ENCODE data around the gene WWP2. TPM values are rescaled to one million over a fixed set of nuclear protein-coding genes. Genes with fewer than 3 reads are reported as not detected.
"Not testable (repeated sequence)": the region's sequence is repeated elsewhere in the genome, so short reads cannot be mapped to it uniquely, and the experiment has no call there.

The WWP2 gene
- total RNA-seq, 2 donors from 2014 or later: 73.2 to 102 TPM

DNA sequence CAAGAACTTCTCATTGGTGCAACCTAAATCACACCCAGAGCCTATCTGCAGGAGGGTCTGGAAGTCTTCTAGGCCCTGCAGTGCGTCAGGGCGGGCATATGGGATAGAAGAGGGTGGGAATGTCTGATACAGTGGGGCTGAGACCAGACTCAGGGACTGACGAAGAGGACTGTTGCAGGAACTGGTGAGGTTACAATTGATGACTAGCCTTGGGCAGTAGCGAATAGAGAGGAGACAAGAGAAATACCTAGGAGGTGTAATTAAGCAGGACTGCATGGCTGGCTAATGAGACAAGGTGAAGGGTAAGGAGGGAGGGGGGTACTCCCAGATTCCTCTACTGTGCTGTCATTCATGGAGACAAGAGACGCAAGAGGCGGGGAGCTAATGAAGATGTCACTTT lies 91.3 kb downstream of the WWP2 start:
- no peak overlapping the region for H3K4me3 ChIP-seq
- intact Hi-C loops (cut with DNase I): no loop called here
- H3K27ac ChIP-seq: no peak overlapping the region
- DNase-seq: no peak
- TF ChIP-seq, protein P1, sequence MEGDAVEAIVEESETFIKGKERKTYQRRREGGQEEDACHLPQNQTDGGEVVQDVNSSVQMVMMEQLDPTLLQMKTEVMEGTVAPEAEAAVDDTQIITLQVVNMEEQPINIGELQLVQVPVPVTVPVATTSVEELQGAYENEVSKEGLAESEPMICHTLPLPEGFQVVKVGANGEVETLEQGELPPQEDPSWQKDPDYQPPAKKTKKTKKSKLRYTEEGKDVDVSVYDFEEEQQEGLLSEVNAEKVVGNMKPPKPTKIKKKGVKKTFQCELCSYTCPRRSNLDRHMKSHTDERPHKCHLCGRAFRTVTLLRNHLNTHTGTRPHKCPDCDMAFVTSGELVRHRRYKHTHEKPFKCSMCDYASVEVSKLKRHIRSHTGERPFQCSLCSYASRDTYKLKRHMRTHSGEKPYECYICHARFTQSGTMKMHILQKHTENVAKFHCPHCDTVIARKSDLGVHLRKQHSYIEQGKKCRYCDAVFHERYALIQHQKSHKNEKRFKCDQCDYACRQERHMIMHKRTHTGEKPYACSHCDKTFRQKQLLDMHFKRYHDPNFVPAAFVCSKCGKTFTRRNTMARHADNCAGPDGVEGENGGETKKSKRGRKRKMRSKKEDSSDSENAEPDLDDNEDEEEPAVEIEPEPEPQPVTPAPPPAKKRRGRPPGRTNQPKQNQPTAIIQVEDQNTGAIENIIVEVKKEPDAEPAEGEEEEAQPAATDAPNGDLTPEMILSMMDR (IDR thresholded peaks at IDR 0.05): no peak
- peaks cover 5% of the 10 kb centered on the region for H3K4me1 ChIP-seq
- no peaks in the 10 kb centered on the region for H3K27me3 ChIP-seq
- H3K36me3 ChIP-seq: no peaks in the 10 kb centered on the region
- H3K9ac ChIP-seq (ENCODE audit: low read depth in 2 of 2, low read length in 2 of 2): no peak overlapping the region
- no peaks in the 10 kb centered on the region for H3K9me3 ChIP-seq

DNA sequence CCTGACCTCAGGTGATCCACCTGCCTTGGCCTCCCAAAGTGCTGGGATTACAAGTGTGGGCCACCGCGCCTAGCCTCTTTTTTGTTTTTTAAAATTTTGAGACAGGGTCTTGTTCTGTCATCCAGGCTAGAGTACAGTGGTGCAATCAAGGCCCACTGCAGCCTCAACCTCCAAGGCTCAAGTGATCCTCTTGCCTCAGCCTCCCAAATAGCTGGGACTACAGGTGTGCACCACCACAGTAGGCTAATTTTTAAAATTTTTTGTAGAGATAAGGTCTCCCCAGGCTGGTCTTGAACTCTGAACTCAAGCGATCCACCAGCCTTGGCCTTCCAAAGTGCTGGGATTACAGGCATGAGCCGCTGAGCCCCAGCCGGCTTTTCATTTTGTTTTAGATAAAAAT lies 92.6 kb downstream of the WWP2 start:
- H3K4me1 ChIP-seq; H3K27ac ChIP-seq; intact Hi-C loops (cut with DNase I); H3K9me3 ChIP-seq; DNase-seq; H3K9ac ChIP-seq (ENCODE audit: low read depth in 2 of 2, low read length in 2 of 2); H3K27me3 ChIP-seq; H3K36me3 ChIP-seq; H3K4me3 ChIP-seq: not testable (repeated sequence)

DNA sequence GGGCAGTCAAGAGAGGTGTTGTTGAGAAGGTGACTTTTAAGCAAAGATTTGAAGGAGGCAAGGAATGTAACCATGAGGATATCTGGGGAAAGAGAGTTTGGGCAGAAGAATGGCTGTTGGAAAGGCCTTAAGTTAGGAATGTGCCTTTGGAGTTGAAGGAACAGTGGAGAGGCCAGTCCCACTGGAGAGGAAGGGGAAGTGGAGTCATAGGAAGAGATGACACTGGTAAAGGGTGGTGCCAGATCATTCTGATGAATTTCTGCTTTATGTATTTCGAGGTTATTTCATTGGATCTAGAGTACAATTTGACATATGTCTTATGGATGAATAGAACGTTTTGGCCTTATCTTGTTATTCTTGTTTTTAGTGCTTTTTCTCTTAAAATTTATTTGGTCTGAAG lies 93.5 kb downstream of the WWP2 start:
- intact Hi-C loops (cut with DNase I): no loop called here
- H3K4me3 ChIP-seq: no peak overlapping the region
- H3K4me1 ChIP-seq: peaks cover 7% of the 10 kb centered on the region
- H3K9me3 ChIP-seq: no peaks in the 10 kb centered on the region
- DNase-seq: no peak
- H3K27me3 ChIP-seq: no peaks in the 10 kb centered on the region
- no peak overlapping the region for H3K27ac ChIP-seq
- H3K36me3 ChIP-seq: no peaks in the 10 kb centered on the region
- TF ChIP-seq, protein P1 (IDR thresholded peaks at IDR 0.05): no peak
- no peak overlapping the region for H3K9ac ChIP-seq (ENCODE audit: low read depth in 2 of 2, low read length in 2 of 2)

DNA sequence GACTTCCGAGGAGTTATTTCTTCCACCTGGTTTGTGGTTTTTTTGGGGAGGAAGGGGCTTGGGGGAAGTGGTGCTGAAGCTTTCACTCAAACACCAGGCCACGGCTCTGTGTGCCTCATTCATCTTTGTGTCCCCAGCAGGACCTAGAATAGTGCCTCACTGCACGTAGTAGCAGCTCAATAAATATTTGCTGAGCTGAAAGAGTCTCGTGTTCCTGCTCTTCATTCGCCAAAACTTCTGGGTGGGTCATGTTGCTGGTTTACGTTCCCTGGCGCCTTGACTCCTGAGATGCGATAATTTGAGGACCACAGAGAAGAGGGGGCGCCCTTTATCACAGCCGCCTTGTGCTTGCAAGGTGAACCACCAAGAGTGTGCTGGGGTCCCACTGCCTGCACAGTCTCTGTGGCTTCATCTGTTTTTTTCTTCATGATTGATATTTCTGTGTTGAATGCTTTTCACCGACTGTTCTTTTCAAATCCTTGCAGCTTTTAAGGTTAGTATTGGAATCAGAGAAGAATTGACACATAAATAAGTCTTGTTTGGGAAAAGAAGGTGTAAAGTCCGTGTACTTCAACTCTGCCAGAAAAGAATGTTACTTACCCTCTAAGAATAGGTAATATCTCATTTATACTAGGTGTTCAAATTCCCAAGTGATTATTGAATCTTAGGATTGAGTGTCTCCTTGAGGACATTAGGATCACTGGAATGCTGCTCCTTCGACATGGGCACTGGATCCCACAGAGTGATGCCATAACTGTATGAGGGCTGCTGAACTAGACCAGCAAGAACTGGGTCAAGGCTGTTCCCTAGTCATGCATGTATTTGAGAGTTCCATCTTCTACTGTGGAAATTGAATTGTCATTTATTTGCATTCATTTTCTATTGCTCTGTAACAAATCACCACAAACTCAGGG lies 96.3 kb downstream of the WWP2 start:
- TF ChIP-seq, protein P1 (IDR thresholded peaks at IDR 0.05): no peak
- peak; percentile 40 for DNase-seq
- peak overlapping the region in 1 of 2 donors; percentile 7 for H3K9ac ChIP-seq (ENCODE audit: low read depth in 2 of 2, low read length in 2 of 2)
- intact Hi-C loops (cut with DNase I): no loop called here
- H3K4me1 ChIP-seq: peaks cover 11% of the 10 kb centered on the region
- H3K27me3 ChIP-seq: no peaks in the 10 kb centered on the region
- no peak overlapping the region for H3K4me3 ChIP-seq
- H3K27ac ChIP-seq: peak overlapping the region; percentile 87
- no peaks in the 10 kb centered on the region for H3K36me3 ChIP-seq
- no peaks in the 10 kb centered on the region for H3K9me3 ChIP-seq

DNA sequence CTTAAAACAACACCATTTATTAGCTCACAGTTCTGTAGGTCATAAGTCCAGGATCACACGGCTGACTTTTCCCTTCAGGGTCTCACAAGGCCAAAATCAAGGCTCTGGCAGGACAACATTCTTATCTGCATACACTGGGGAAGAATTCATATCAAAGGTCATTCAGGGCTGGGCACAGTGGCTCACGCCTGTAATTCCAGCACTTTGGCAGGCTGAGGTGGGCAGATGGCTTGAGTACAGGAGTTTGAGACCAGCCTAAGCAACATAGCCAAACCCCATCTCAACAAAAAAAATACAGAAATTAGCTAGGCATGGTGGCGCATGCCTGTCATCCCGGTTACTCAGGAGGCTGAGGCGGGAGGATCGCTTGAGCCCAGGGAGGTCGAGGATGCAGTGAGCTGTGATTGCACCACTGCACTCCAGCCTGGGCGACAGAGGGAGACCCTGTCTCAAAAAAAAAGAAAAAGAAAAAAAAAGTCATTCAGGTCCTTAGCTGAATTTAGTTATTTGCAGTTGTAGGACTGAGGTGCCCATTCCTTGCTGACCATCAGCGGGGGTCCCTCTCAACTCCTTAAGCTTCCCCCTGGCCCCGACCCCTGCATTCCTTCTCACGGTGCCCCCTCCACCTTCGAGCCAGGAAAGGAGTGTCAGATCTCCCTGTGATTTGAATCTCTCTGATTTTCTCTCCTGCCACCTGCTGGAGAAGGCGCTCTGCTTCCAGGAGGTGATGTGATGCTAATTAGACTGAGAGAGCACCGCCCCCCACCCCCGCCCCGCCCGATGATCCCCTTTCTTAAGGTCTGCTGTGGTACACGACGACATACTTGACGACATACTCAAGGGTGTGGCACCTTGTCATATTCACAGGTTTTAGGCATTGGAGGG lies 97.2 kb downstream of the WWP2 start:
- H3K27me3 ChIP-seq: no peaks in the 10 kb centered on the region
- peak overlapping the region in 1 of 2 donors; percentile 7 for H3K9ac ChIP-seq (ENCODE audit: low read depth in 2 of 2, low read length in 2 of 2)
- H3K27ac ChIP-seq: peak overlapping the region; percentile 87
- DNase-seq: peak; percentile 77
- TF ChIP-seq, protein P1 (IDR thresholded peaks at IDR 0.05): peak; percentile 38
- no peaks in the 10 kb centered on the region for H3K36me3 ChIP-seq
- peaks cover 11% of the 10 kb centered on the region for H3K4me1 ChIP-seq
- no peak overlapping the region for H3K4me3 ChIP-seq
- intact Hi-C loops (cut with DNase I): no loop called here
- no peaks in the 10 kb centered on the region for H3K9me3 ChIP-seq
